GM23338 (cell line): ENCODE measurements around the gene SIRPB1. TPM values are rescaled to one million over a fixed set of nuclear protein-coding genes. Genes with fewer than 3 reads are reported as not detected.

Experiments used
- ATAC-seq: fragments of 200-7000 bp; cut with Tn5 transposase; 3 replicates; pipeline ENCODE4 v1.9.1; 2020
- DNase-seq: peaks from one replicate; pipeline ENCODE4 v3.0.0-alpha.2; 2015; ENCODE audit warnings: low spot score
- H2AFZ ChIP-seq: fragments of 200-600 bp; sonication (generic); 2 replicates; pipeline ENCODE4 v1.8.0; 2016; ENCODE audit warnings: antibody characterized with exemption, mild to moderate bottlenecking, moderate library complexity
- H3F3A ChIP-seq: fragments of 200-600 bp; sonication (generic); replicated peaks from 2 replicates; pipeline ENCODE4 v1.8.0; 2017; ENCODE audit warnings: antibody characterized with exemption, mixed run types, low read depth
- H3K27ac ChIP-seq: fragments of 200-600 bp; sonication (generic); 2 replicates; pipeline ENCODE4 v1.6.1; 2016; ENCODE audit warnings: low read depth
- H3K27me3 ChIP-seq: fragments of 200-600 bp; sonication (generic); 2 replicates; pipeline ENCODE4 v1.8.0; 2016; ENCODE audit warnings: mild to moderate bottlenecking, mixed run types, moderate library complexity; ENCODE audit not compliant: insufficient read depth
- H3K36me3 ChIP-seq: fragments of 200-600 bp; sonication (generic); 2 replicates; pipeline ENCODE4 v1.8.0; 2016; ENCODE audit warnings: mild to moderate bottlenecking; ENCODE audit not compliant: insufficient read depth
- H3K4me1 ChIP-seq: fragments of 200-600 bp; sonication (generic); 2 replicates; pipeline ENCODE4 v1.8.0; 2016; ENCODE audit warnings: mild to moderate bottlenecking, moderate library complexity; ENCODE audit not compliant: insufficient read depth
- H3K4me2 ChIP-seq: fragments of 200-600 bp; sonication (generic); 2 replicates; pipeline ENCODE4 v1.7.1; 2017; ENCODE audit warnings: mixed run types
- H3K4me3 ChIP-seq: fragments of 200-600 bp; sonication (generic); 2 replicates; pipeline ENCODE4 v1.6.1; 2016; ENCODE audit warnings: mixed run types
- H3K79me2 ChIP-seq: fragments of 200-600 bp; sonication (generic); replicated peaks from 2 replicates; pipeline ENCODE4 v1.8.0; 2017; ENCODE audit warnings: mild to moderate bottlenecking; ENCODE audit not compliant: insufficient read depth
- H3K9me2 ChIP-seq: fragments of 200-600 bp; sonication (generic); 2 replicates; pipeline ENCODE4 v1.8.0; 2017; ENCODE audit not compliant: insufficient read depth
- H4K20me1 ChIP-seq: fragments of 200-600 bp; sonication (generic); replicated peaks from 2 replicates; pipeline ENCODE4 v1.8.0; 2017; ENCODE audit warnings: mild to moderate bottlenecking; ENCODE audit not compliant: insufficient read depth
- H3K27ac Mint-ChIP-seq: 2 replicates; pipeline ENCODE4 v1.8.0; 2020; ENCODE audit warnings: inconsistent platforms, mild to moderate bottlenecking, moderate library complexity, mixed read lengths
- H3K27me3 Mint-ChIP-seq: 3 replicates; pipeline ENCODE4 v1.8.0; 2022; ENCODE audit warnings: low read depth, mild to moderate bottlenecking, moderate library complexity, mixed read lengths, inconsistent platforms; ENCODE audit not compliant: insufficient read depth, poor library complexity
- H3K36me3 Mint-ChIP-seq: 3 replicates; pipeline ENCODE4 v1.8.0; 2021; ENCODE audit warnings: low read depth, mild to moderate bottlenecking, inconsistent platforms, moderate library complexity, mixed read lengths
- H3K4me1 Mint-ChIP-seq: 3 replicates; pipeline ENCODE4 v1.8.0; 2020; ENCODE audit warnings: mild to moderate bottlenecking, inconsistent platforms, mixed read lengths
- H3K4me3 Mint-ChIP-seq: 3 replicates; pipeline ENCODE4 v1.8.0; 2021; ENCODE audit warnings: moderate library complexity, mild to moderate bottlenecking, inconsistent platforms, mixed read lengths
- H3K9me3 Mint-ChIP-seq: 3 replicates; pipeline ENCODE4 v1.8.0; 2020; ENCODE audit warnings: moderate library complexity, mild to moderate bottlenecking, inconsistent platforms, mixed read lengths
- EZH2 ChIP-seq: fragments of 200-600 bp; sonication (generic); IDR thresholded peaks from one replicate; pipeline ENCODE4 v1.8.0; 2017; ENCODE audit warnings: antibody characterized with exemption, mild to moderate bottlenecking, low read depth; ENCODE audit not compliant: unreplicated experiment
- EZH2phosphoT487 ChIP-seq: fragments of 200-600 bp; sonication (generic); IDR thresholded peaks from one replicate; pipeline ENCODE4 v1.8.1; 2018; ENCODE audit warnings: antibody characterized with exemption; ENCODE audit not compliant: unreplicated experiment
- JUNB ChIP-seq: IDR thresholded peaks from one replicate; pipeline ENCODE4 v1.6.1; 2016; ENCODE audit warnings: antibody characterized with exemption; ENCODE audit not compliant: unreplicated experiment
- NANOG ChIP-seq: IDR thresholded peaks from 2 replicates; pipeline ENCODE4 v1.6.1; 2016; ENCODE audit warnings: antibody characterized with exemption, borderline replicate concordance
- ZNF114 ChIP-seq: fragments of 250-450 bp; sonication (Bioruptor Pico); IDR thresholded peaks from 2 replicates; pipeline ENCODE4 v1.5.0; 2020; ENCODE audit warnings: mild to moderate bottlenecking, moderate library complexity
- ZNF331 ChIP-seq: fragments of 250-450 bp; sonication (Bioruptor Pico); IDR thresholded peaks from 2 replicates; pipeline ENCODE4 v1.5.0; 2020; ENCODE audit warnings: low read depth, mild to moderate bottlenecking, moderate library complexity
- polyA plus RNA-seq: library from polyadenylated mRNA; unstranded; fragments of >200 nt; fragmentation: Nextera tagmentation; extraction: Ambion mirVana; gene quantifications from 2 replicates; pipeline ENCODE4 v1.2.1, GENCODE V29; 2016
- total RNA-seq: library from RNA; depleted of rRNA; stranded (reverse); fragments of >200 nt; shearing (Covaris generic); gene quantifications from 2 replicates; pipeline ENCODE4 v1.2.3, GENCODE V29; 2014
- TF ChIP-seq, protein P1 (sequence below), 2 experiments: fragments of 200-600 bp in 1 of 2; sonication (generic) in 1 of 2; conservative IDR thresholded peaks; 2 replicates each; pipeline versions ENCODE4 v1.5.1 to v1.6.1; 2016 to 2017; ENCODE audit warnings: antibody characterized with exemption in 2 of 2, low read depth in 2 of 2, mild to moderate bottlenecking in 2 of 2, moderate library complexity in 1 of 2
- TF ChIP-seq, protein P2 (sequence below): IDR thresholded peaks from one replicate; pipeline ENCODE4 v1.6.1; 2018; ENCODE audit warnings: antibody characterized with exemption; ENCODE audit not compliant: unreplicated experiment
- TF ChIP-seq, protein P3 (sequence below): IDR thresholded peaks from 2 replicates; pipeline ENCODE4 v1.6.1; 2016; ENCODE audit warnings: antibody characterized with exemption

Gene SIRPB1
- total and polyA plus RNA-seq, 2 experiments from 2014 or later, result not detected

DNA sequence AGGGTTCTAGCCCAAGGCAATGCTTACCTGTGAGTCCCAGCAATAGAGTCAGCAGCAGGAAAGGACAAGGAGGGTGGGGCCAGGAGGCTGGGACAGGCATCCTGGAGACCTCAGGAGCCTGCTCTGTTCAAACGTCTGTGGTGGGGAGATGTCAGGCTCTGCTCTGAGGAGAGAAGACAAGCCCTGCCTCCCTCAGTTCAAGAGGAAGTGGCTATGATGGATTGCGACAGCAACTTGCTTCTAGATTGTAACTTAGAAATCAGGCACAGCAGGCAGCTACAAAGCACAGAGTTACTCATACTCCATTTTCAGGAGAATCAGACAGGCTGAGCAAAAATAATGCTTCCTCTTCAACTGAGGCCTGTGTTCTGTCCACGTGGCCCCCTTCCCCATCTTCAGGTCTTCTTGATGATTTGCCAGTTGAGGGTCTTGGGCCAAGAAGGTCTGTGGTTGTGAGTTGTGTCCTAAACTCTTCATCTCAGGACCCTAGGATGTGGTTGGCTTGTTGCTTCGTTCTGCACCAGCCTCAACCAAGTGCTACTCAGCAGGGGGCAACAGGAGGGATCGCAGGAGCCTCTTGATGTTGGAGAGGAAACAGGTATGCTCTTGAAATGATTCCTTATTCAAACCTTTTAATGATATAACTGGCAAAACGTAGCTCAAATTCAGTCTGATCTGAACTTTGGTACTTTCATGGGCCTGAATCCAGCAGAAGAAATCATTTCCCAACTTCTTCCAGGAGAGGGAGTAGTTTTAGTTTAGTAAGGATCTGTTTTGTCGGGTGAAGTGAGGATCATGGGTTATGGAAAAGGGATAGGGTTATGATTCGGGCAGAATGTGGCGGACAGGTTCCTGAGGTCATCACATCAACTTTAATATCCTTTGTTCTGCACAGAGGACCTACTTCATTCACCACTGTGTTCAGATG lies 31.0 kb downstream of the SIRPB1 start:
- Histone ChIP-seq H3K79me2 (no peaks in the 10 kb centered on the region), H2AFZ (no peak overlapping the region), H3K9me2 (no peaks in the 10 kb centered on the region), H3K36me3 (no peaks in the 10 kb centered on the region), H3K4me2 (no peak overlapping the region), H3K4me1 (no peaks in the 10 kb centered on the region), H3K27ac (no peak overlapping the region), H3K4me3 (no peak overlapping the region), H4K20me1 (no peaks in the 10 kb centered on the region), H3F3A (no peaks in the 10 kb centered on the region), H3K27me3 (no peaks in the 10 kb centered on the region)
- Mint-ChIP-seq H3K27ac (no peak overlapping the region), H3K36me3 (no peaks in the 10 kb centered on the region), H3K4me1 (no peaks in the 10 kb centered on the region), H3K27me3 (no peaks in the 10 kb centered on the region), H3K9me3 (no peaks in the 10 kb centered on the region), H3K4me3 (no peak overlapping the region)
- no peak for ATAC-seq
- DNase-seq, result no peak
- TF ChIP-seq, protein P1, sequence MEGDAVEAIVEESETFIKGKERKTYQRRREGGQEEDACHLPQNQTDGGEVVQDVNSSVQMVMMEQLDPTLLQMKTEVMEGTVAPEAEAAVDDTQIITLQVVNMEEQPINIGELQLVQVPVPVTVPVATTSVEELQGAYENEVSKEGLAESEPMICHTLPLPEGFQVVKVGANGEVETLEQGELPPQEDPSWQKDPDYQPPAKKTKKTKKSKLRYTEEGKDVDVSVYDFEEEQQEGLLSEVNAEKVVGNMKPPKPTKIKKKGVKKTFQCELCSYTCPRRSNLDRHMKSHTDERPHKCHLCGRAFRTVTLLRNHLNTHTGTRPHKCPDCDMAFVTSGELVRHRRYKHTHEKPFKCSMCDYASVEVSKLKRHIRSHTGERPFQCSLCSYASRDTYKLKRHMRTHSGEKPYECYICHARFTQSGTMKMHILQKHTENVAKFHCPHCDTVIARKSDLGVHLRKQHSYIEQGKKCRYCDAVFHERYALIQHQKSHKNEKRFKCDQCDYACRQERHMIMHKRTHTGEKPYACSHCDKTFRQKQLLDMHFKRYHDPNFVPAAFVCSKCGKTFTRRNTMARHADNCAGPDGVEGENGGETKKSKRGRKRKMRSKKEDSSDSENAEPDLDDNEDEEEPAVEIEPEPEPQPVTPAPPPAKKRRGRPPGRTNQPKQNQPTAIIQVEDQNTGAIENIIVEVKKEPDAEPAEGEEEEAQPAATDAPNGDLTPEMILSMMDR (conservative IDR thresholded peaks at IDR 0.05; ENCODE audit: low read depth in 2 of 2), result no peak
- TF ChIP-seq ZNF114 (CRISPR knock-in tag) (no peak), NANOG (no peak), ZNF331 (CRISPR knock-in tag) (no peak), EZH2 (no peak), EZH2phosphoT487 (no peak), JUNB (no peak)
- TF ChIP-seq, protein P2, sequence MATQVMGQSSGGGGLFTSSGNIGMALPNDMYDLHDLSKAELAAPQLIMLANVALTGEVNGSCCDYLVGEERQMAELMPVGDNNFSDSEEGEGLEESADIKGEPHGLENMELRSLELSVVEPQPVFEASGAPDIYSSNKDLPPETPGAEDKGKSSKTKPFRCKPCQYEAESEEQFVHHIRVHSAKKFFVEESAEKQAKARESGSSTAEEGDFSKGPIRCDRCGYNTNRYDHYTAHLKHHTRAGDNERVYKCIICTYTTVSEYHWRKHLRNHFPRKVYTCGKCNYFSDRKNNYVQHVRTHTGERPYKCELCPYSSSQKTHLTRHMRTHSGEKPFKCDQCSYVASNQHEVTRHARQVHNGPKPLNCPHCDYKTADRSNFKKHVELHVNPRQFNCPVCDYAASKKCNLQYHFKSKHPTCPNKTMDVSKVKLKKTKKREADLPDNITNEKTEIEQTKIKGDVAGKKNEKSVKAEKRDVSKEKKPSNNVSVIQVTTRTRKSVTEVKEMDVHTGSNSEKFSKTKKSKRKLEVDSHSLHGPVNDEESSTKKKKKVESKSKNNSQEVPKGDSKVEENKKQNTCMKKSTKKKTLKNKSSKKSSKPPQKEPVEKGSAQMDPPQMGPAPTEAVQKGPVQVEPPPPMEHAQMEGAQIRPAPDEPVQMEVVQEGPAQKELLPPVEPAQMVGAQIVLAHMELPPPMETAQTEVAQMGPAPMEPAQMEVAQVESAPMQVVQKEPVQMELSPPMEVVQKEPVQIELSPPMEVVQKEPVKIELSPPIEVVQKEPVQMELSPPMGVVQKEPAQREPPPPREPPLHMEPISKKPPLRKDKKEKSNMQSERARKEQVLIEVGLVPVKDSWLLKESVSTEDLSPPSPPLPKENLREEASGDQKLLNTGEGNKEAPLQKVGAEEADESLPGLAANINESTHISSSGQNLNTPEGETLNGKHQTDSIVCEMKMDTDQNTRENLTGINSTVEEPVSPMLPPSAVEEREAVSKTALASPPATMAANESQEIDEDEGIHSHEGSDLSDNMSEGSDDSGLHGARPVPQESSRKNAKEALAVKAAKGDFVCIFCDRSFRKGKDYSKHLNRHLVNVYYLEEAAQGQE, result no peak
- TF ChIP-seq, protein P3, sequence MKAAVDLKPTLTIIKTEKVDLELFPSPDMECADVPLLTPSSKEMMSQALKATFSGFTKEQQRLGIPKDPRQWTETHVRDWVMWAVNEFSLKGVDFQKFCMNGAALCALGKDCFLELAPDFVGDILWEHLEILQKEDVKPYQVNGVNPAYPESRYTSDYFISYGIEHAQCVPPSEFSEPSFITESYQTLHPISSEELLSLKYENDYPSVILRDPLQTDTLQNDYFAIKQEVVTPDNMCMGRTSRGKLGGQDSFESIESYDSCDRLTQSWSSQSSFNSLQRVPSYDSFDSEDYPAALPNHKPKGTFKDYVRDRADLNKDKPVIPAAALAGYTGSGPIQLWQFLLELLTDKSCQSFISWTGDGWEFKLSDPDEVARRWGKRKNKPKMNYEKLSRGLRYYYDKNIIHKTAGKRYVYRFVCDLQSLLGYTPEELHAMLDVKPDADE, result no peak
